ENCODE measurements around the gene IGF1R.

DNA sequence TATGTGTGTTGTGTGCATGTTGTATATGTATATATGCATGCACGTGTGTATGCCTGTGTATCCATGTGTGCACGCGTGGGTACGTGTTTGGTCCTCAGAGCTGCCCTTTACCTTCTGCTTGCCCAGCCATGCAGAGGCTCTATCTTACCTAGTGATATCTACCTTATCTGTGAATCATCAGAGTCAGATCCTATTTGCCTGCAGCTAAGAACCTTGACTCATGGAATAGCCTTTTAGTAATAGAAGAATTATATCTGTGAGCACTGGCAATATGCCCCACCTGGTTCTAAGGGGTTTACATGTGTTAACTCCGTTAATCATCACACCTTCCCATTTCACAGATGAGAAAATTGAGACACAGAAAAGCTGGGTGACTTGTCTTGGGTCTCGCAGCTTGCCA, 348.3 kb downstream of the IGF1R start:
- TF ChIP-seq, protein P1, sequence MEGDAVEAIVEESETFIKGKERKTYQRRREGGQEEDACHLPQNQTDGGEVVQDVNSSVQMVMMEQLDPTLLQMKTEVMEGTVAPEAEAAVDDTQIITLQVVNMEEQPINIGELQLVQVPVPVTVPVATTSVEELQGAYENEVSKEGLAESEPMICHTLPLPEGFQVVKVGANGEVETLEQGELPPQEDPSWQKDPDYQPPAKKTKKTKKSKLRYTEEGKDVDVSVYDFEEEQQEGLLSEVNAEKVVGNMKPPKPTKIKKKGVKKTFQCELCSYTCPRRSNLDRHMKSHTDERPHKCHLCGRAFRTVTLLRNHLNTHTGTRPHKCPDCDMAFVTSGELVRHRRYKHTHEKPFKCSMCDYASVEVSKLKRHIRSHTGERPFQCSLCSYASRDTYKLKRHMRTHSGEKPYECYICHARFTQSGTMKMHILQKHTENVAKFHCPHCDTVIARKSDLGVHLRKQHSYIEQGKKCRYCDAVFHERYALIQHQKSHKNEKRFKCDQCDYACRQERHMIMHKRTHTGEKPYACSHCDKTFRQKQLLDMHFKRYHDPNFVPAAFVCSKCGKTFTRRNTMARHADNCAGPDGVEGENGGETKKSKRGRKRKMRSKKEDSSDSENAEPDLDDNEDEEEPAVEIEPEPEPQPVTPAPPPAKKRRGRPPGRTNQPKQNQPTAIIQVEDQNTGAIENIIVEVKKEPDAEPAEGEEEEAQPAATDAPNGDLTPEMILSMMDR (IDR thresholded peaks at IDR 0.05) = no peak
- no peak for TF ChIP-seq POLR2A (IDR thresholded peaks at IDR 0.05)

Data from adrenal gland (tissue), 5 donors.